Measurements from ENCODE around the gene CIRBP. TPM values are rescaled to one million over a fixed set of nuclear protein-coding genes. Genes with fewer than 3 reads are reported as not detected.

The CIRBP gene
- total RNA-seq, 1 experiment from 2014 or later = 331 TPM

- H3K27ac Mint-ChIP-seq (ENCODE audit: unreplicated experiment) = peak overlapping the region; percentile 84
- intact Hi-C loops (cut with micrococcal nuclease; ENCODE audit: unreplicated experiment) = loop anchor here (1.0 kb wide), 1 partner anchor 23 kb away; no protein-coding TSS in a partner anchor
- no peaks in the 10 kb centered on the region for H3K9me3 Mint-ChIP-seq (ENCODE audit: unreplicated experiment)
- POLR2A ChIA-PET = interaction anchor here (2.1 to 2.2 kb wide), 2 partner anchors 10 to 16 kb away, joined by 9 to 11 read pairs; partner anchors contain the start of genes CIRBP and FAM174C
- H3K27me3 Mint-ChIP-seq (ENCODE audit: insufficient read depth, unreplicated experiment) = no peaks in the 10 kb centered on the region
- peak overlapping the region; percentile 24 for H3K4me3 ChIP-seq (ENCODE audit: low read depth, low read length)
- H3K4me3 Mint-ChIP-seq (ENCODE audit: unreplicated experiment) = peak overlapping the region; percentile 71
- peaks cover 12% of the 10 kb centered on the region for H3K4me1 Mint-ChIP-seq (ENCODE audit: low read depth, unreplicated experiment)
- DNase-seq = no peak
- no peaks in the 10 kb centered on the region for H3K27me3 ChIP-seq (replicated peaks; ENCODE audit: control insufficient read depth, insufficient read depth, low read length)
- BruUV-seq (replicated peaks) = no TSS peak
- TF ChIP-seq CTCF (IDR thresholded peaks at IDR 0.05; ENCODE audit: insufficient read depth in 1 of 2, low read depth in 1 of 2, low read length in 1 of 2, severe bottlenecking in 1 of 2, unreplicated experiment in 1 of 2) = no peak
- peaks cover 41% of the 10 kb centered on the region for H3K4me1 ChIP-seq
- no peaks in the 10 kb centered on the region for H3K9me3 ChIP-seq
- CTCF ChIA-PET = interaction anchor here (1.0 to 1.1 kb wide), 2 partner anchors 31 to 41 kb away, joined by 4 to 5 read pairs; no protein-coding TSS in a partner anchor
- H3K36me3 Mint-ChIP-seq (ENCODE audit: insufficient read depth, unreplicated experiment) = peaks cover 13% of the 10 kb centered on the region
- H3K36me3 ChIP-seq (ENCODE audit: control insufficient read depth, insufficient read depth, low read length) = no peaks in the 10 kb centered on the region; the same call in 1 of the 2 replicates
These were observed 16.0 kb downstream of the CIRBP start for GRCh38 chr19:1284979-1285736.

- ChIA-PET CTCF (no interaction called here), POLR2A (interaction anchor here (2.1 kb wide), 1 partner anchor 17 kb away, joined by 11 read pairs; the partner anchor contains the start of gene CIRBP)
- Histone ChIP-seq H3K9me3 (no peaks in the 10 kb centered on the region), H3K36me3 (ENCODE audit: control insufficient read depth, insufficient read depth, low read length) (no peaks in the 10 kb centered on the region), H3K4me3 (ENCODE audit: low read depth, low read length) (peak within 1 kb of the TSS; percentile 72), H3K4me1 (peaks cover 43% of the 10 kb centered on the region), H3K27me3 (replicated peaks; ENCODE audit: control insufficient read depth, insufficient read depth, low read length) (no peaks in the 10 kb centered on the region)
- Mint-ChIP-seq H3K4me3 (ENCODE audit: unreplicated experiment) (peak within 1 kb of the TSS; percentile 80), H3K9me3 (ENCODE audit: unreplicated experiment) (no peaks in the 10 kb centered on the region), H3K4me1 (ENCODE audit: low read depth, unreplicated experiment) (peaks cover 8% of the 10 kb centered on the region), H3K27me3 (ENCODE audit: insufficient read depth, unreplicated experiment) (no peaks in the 10 kb centered on the region), H3K36me3 (ENCODE audit: insufficient read depth, unreplicated experiment) (peaks cover 13% of the 10 kb centered on the region), H3K27ac (ENCODE audit: unreplicated experiment) (peak within 1 kb of the TSS; percentile 84)
- intact Hi-C loops (cut with micrococcal nuclease; ENCODE audit: unreplicated experiment) = no loop called here
- TF ChIP-seq CTCF (IDR thresholded peaks at IDR 0.05; ENCODE audit: insufficient read depth in 1 of 2, low read depth in 1 of 2, low read length in 1 of 2, severe bottlenecking in 1 of 2, unreplicated experiment in 1 of 2) = no peak
- DNase-seq = no peak
- no TSS peak for BruUV-seq (replicated peaks)
These were observed 16.7 kb downstream of the CIRBP start, which contains the start of gene EFNA2 for GRCh38 chr19:1285737-1286360. Gene EFNA2 (plus strand): TSS chr19:1285873. CDS start chr19:1286169, 296 bp downstream.

- H3K9me3 ChIP-seq = no peaks in the 10 kb centered on the region
- no peak for DNase-seq
- Mint-ChIP-seq H3K4me3 (ENCODE audit: unreplicated experiment) (peak overlapping the region; percentile 80), H3K36me3 (ENCODE audit: insufficient read depth, unreplicated experiment) (peaks cover 10% of the 10 kb centered on the region), H3K27ac (ENCODE audit: unreplicated experiment) (peak overlapping the region; percentile 66), H3K9me3 (ENCODE audit: unreplicated experiment) (no peaks in the 10 kb centered on the region), H3K4me1 (ENCODE audit: low read depth, unreplicated experiment) (peaks cover 8% of the 10 kb centered on the region), H3K27me3 (ENCODE audit: insufficient read depth, unreplicated experiment) (no peaks in the 10 kb centered on the region)
- BruUV-seq (replicated peaks) = no TSS peak
- peaks cover 52% of the 10 kb centered on the region for H3K4me1 ChIP-seq
- no peaks in the 10 kb centered on the region for H3K27me3 ChIP-seq (replicated peaks; ENCODE audit: control insufficient read depth, insufficient read depth, low read length)
- ChIA-PET POLR2A (interaction anchor here (0.6 kb wide), 1 partner anchor 27 kb away, joined by 3 read pairs; no protein-coding TSS in a partner anchor), CTCF (no interaction called here)
- H3K36me3 ChIP-seq (ENCODE audit: control insufficient read depth, insufficient read depth, low read length) = no peaks in the 10 kb centered on the region
- peak overlapping the region; percentile 72 for H3K4me3 ChIP-seq (ENCODE audit: low read depth, low read length)
- no peak for TF ChIP-seq CTCF (IDR thresholded peaks at IDR 0.05; ENCODE audit: insufficient read depth in 1 of 2, low read depth in 1 of 2, low read length in 1 of 2, severe bottlenecking in 1 of 2, unreplicated experiment in 1 of 2)
- intact Hi-C loops (cut with micrococcal nuclease; ENCODE audit: unreplicated experiment) = no loop called here
These were observed 17.6 kb downstream of the CIRBP start for GRCh38 chr19:1286487-1287353.
